GDM1 (cell line): Measurements from ENCODE around the gene PIK3R6.
A peak's percentile ranks its signal among the peaks of the same experiment; 100 is the strongest.

Experiments
- DNase-seq: peaks from one replicate; lab custom pipeline; 2025; lab: John Stamatoyannopoulos, UW

The PIK3R6 gene

GRCh38 chr17:8797621-8798175, 69.8 kb downstream of the PIK3R6 start:
- DNase-seq = no peak

- DNase-seq = no peak
Measured at GRCh38 chr17:8794636-8795035, 72.8 kb downstream of the PIK3R6 start.

- DNase-seq = no peak
Measured at GRCh38 chr17:8793649-8794048, 73.8 kb downstream of the PIK3R6 start.

- DNase-seq = no peak
Measured at GRCh38 chr17:8792646-8793045, 74.8 kb downstream of the PIK3R6 start.

- no peak for DNase-seq
Measured at GRCh38 chr17:8791910-8792270, 75.6 kb downstream of the PIK3R6 start.

GRCh38 chr17:8791248-8791909, 76.1 kb downstream of the PIK3R6 start:
- DNase-seq = no peak

- DNase-seq = no peak
Measured at GRCh38 chr17:8789743-8790142, 77.7 kb downstream of the PIK3R6 start.

GRCh38 chr17:8788998-8789397, 78.5 kb downstream of the PIK3R6 start:
- DNase-seq = no peak

GRCh38 chr17:8785547-8786413, 81.7 kb downstream of the PIK3R6 start:
- DNase-seq = peak; percentile 34

GRCh38 chr17:8782176-8782575, 85.3 kb downstream of the PIK3R6 start:
- DNase-seq = no peak

GRCh38 chr17:8781776-8782175, 85.7 kb downstream of the PIK3R6 start:
- no peak for DNase-seq

GRCh38 chr17:8776881-8777280, 90.6 kb downstream of the PIK3R6 start:
- DNase-seq = no peak

GRCh38 chr17:8776248-8776647, 91.2 kb downstream of the PIK3R6 start:
- no peak for DNase-seq

GRCh38 chr17:8766731-8767130, 100.7 kb downstream of the PIK3R6 start:
- no peak for DNase-seq

- no peak for DNase-seq
Measured at GRCh38 chr17:8762012-8762411, 105.5 kb downstream of the PIK3R6 start.

GRCh38 chr17:8758137-8758596, 109.3 kb downstream of the PIK3R6 start, which contains the start of gene SPDYE4:
Gene SPDYE4 (minus strand): TSS chr17:8758546. CDS start chr17:8758382, 164 bp downstream.
- DNase-seq = no peak

- no peak for DNase-seq
Measured at GRCh38 chr17:8757189-8757588, 110.3 kb downstream of the PIK3R6 start.

GRCh38 chr17:8755590-8756255, 111.8 kb downstream of the PIK3R6 start:
- no peak for DNase-seq

- no peak for DNase-seq
Measured at GRCh38 chr17:8754890-8755289, 112.6 kb downstream of the PIK3R6 start.

- DNase-seq = no peak
Measured at GRCh38 chr17:8753976-8754440, 113.5 kb downstream of the PIK3R6 start.

- DNase-seq = no peak
Measured at GRCh38 chr17:8753136-8753975, 114.1 kb downstream of the PIK3R6 start.
